Fibroblast of lung (primary cell): Measurements from ENCODE around the gene ZPR1. TPM values are rescaled to one million over a fixed set of nuclear protein-coding genes. Genes with fewer than 3 reads are reported as not detected.

Experiments used
- DNase-seq, 2 donors: peaks; one replicate each; pipeline versions ENCODE4 v3.0.0 to v3.0.0-alpha.2; 2010; ENCODE audit warnings: low read depth in 2 of 2
- H2AFZ ChIP-seq: 2 replicates; pipeline ENCODE4 v1.5.1; 2012; ENCODE audit warnings: low read length, control low read depth, inconsistent platforms
- H3K27ac ChIP-seq: 2 replicates; pipeline ENCODE4 v1.5.1; 2011; ENCODE audit warnings: low read length, control low read depth; ENCODE audit not compliant: insufficient read depth
- H3K27me3 ChIP-seq: 2 replicates; pipeline ENCODE4 v1.5.1; 2011; ENCODE audit warnings: mild to moderate bottlenecking, low read length; ENCODE audit not compliant: control insufficient read depth, insufficient read depth
- H3K36me3 ChIP-seq: 2 replicates; pipeline ENCODE4 v1.5.1; 2011; ENCODE audit warnings: low read length; ENCODE audit not compliant: control insufficient read depth, insufficient read depth
- H3K4me1 ChIP-seq: 2 replicates; pipeline ENCODE4 v1.5.1; 2011; ENCODE audit warnings: low read length; ENCODE audit not compliant: control insufficient read depth, insufficient read depth; ENCODE audit errors: extremely low read depth
- H3K4me2 ChIP-seq: 2 replicates; pipeline ENCODE4 v1.5.1; 2011; ENCODE audit warnings: low read length, control low read depth; ENCODE audit not compliant: insufficient read depth; ENCODE audit errors: extremely low read depth
- H3K4me3 ChIP-seq, 4 experiments: fragments of 200-600 bp in 1 of 4; sonication (generic) in 1 of 4; replicated peaks in 1 of 4; 2 replicates each; pipeline ENCODE4 v1.5.1; 2011 to 2016; ENCODE audit warnings: low read length in 4 of 4, low read depth in 3 of 4, mild to moderate bottlenecking in 3 of 4, control low read depth in 2 of 4, inconsistent platforms in 1 of 4, mixed read lengths in 1 of 4; ENCODE audit not compliant: insufficient read depth in 1 of 4; ENCODE audit errors: control extremely low read depth in 1 of 4
- H3K79me2 ChIP-seq: 2 replicates; pipeline ENCODE4 v1.5.1; 2012; ENCODE audit warnings: mild to moderate bottlenecking, low read length, inconsistent platforms; ENCODE audit not compliant: control insufficient read depth, insufficient read depth
- H3K9ac ChIP-seq: 2 replicates; pipeline ENCODE4 v1.5.1; 2011; ENCODE audit warnings: mild to moderate bottlenecking, low read length, control low read depth; ENCODE audit not compliant: insufficient read depth
- H3K9me3 ChIP-seq: 2 replicates; pipeline ENCODE4 v1.5.1; 2012; ENCODE audit warnings: low read depth, low read length; ENCODE audit not compliant: control insufficient read depth, insufficient read depth
- H4K20me1 ChIP-seq: 2 replicates; pipeline ENCODE4 v1.5.1; 2011; ENCODE audit warnings: low read length; ENCODE audit not compliant: control insufficient read depth, insufficient read depth; ENCODE audit errors: extremely low read depth
- CTCF ChIP-seq, 2 donors: IDR thresholded peaks in 1 of 2; conservative IDR thresholded peaks in 1 of 2; 1 replicate in 1 of 2; 2 replicates in 1 of 2; pipeline ENCODE4 v1.5.1; 2011 to 2012; ENCODE audit warnings: low read length in 2 of 2, control low read depth in 1 of 2, inconsistent platforms in 1 of 2, low read depth in 1 of 2, mild to moderate bottlenecking in 1 of 2
- EZH2 ChIP-seq: IDR thresholded peaks from 2 replicates; pipeline ENCODE4 v1.5.1; 2012; ENCODE audit warnings: low read length, control low read depth, mild to moderate bottlenecking; ENCODE audit errors: missing control alignments
- polyA plus RNA-seq, 2 donors: library from polyadenylated mRNA; depleted of rRNA in 1 of 2; stranded (reverse) in 1 of 2; unstranded in 1 of 2; fragments of >200 nt; gene quantifications; 2 replicates each; pipeline ENCODE4 v1.2.1, GENCODE V29; 2011 to 2012; ENCODE audit warnings: missing spikeins in 1 of 2
- total RNA-seq: library from RNA; depleted of rRNA; stranded (reverse); fragments of >200 nt; gene quantifications from 2 replicates; pipeline ENCODE4 v1.2.1, GENCODE V29; 2014

ZPR1 gene
- total and polyA plus RNA-seq, 2 donors (not counting 1 experiment from before 2014, with no cell fraction given): 28.4 to 56.4 TPM

- no peak for DNase-seq
- Histone ChIP-seq H3K9ac (no peak overlapping the region), H3K4me1 (no peaks in the 10 kb centered on the region), H4K20me1 (no peaks in the 10 kb centered on the region), H3K4me2 (no peak overlapping the region), H3K4me3 (no peak overlapping the region), H3K27me3 (no peaks in the 10 kb centered on the region), H3K27ac (no peak overlapping the region), H3K79me2 (no peaks in the 10 kb centered on the region), H3K9me3 (no peaks in the 10 kb centered on the region), H3K36me3 (peaks cover 3% of the 10 kb centered on the region), H2AFZ (no peak overlapping the region)
- no peak for TF ChIP-seq EZH2
- TF ChIP-seq CTCF (conservative IDR thresholded peaks at IDR 0.05 in 1 of 2, IDR thresholded peaks at IDR 0.05 in 1 of 2; ENCODE audit: low read depth in 1 of 2, low read length in 2 of 2): no peak
These were observed 37.6 kb downstream of the ZPR1 start for GRCh38 chr11:116750070-116750718.

DNA sequence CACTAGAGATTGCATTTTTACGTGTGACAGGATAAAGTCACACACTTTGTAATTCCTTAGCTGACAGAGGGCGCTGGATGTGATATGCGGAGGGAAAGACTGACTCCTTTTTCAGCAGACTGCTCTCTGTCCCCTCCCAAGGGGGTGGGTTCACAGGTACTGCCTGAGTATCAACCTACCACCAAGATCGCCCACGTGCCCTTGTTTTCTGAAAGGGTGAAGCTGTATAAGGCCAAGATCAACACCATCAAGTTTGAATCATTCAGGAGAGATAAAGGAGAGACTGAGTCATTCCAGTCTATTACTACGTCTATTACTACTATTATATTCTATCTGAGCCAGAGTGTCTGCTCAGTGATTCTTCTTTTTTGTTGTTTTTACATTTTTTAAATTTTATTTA lies 45.7 kb downstream of the ZPR1 start:
- DNase-seq: peak in 1 of 2 donors; percentile 83
- Histone ChIP-seq H3K4me3 (no peak overlapping the region), H3K9ac (no peak overlapping the region), H3K9me3 (no peaks in the 10 kb centered on the region), H3K36me3 (peaks cover 2% of the 10 kb centered on the region), H3K79me2 (no peaks in the 10 kb centered on the region), H3K27me3 (no peaks in the 10 kb centered on the region), H3K4me2 (no peak overlapping the region), H3K27ac (no peak overlapping the region), H2AFZ (no peak overlapping the region), H4K20me1 (no peaks in the 10 kb centered on the region), H3K4me1 (peaks cover 5% of the 10 kb centered on the region)
- TF ChIP-seq EZH2: no peak
- no peak for TF ChIP-seq CTCF (conservative IDR thresholded peaks at IDR 0.05 in 1 of 2, IDR thresholded peaks at IDR 0.05 in 1 of 2; ENCODE audit: low read depth in 1 of 2, low read length in 2 of 2)

- H3K27me3 ChIP-seq: no peaks in the 10 kb centered on the region
- H3K9me3 ChIP-seq: no peaks in the 10 kb centered on the region
- no peak overlapping the region for H3K4me2 ChIP-seq
- TF ChIP-seq CTCF (conservative IDR thresholded peaks at IDR 0.05 in 1 of 2, IDR thresholded peaks at IDR 0.05 in 1 of 2; ENCODE audit: low read depth in 1 of 2, low read length in 2 of 2) (no peak), EZH2 (no peak)
- no peak overlapping the region for H3K27ac ChIP-seq
- no peak overlapping the region for H3K9ac ChIP-seq
- peaks cover 5% of the 10 kb centered on the region for H3K4me1 ChIP-seq
- no peaks in the 10 kb centered on the region for H4K20me1 ChIP-seq
- H3K79me2 ChIP-seq: no peaks in the 10 kb centered on the region
- DNase-seq: no peak
- no peak overlapping the region for H2AFZ ChIP-seq
- no peaks in the 10 kb centered on the region for H3K36me3 ChIP-seq
- H3K4me3 ChIP-seq: no peak overlapping the region
These were observed 47.1 kb downstream of the ZPR1 start for GRCh38 chr11:116740741-116741140.
